GM19395 (cell line): ENCODE data around the gene FGF14.
"Not testable (repeated sequence)": the region's sequence is repeated elsewhere in the genome, so short reads cannot be mapped to it uniquely, and the experiment has no call there.

Source experiments
- ATAC-seq: cut with Tn5 transposase; IDR thresholded peaks from one replicate; pipeline ENCODE4 v1.9.1; 2021; ENCODE audit warnings: mild to moderate bottlenecking, moderate library complexity; ENCODE audit not compliant: unreplicated experiment

The FGF14 gene

DNA sequence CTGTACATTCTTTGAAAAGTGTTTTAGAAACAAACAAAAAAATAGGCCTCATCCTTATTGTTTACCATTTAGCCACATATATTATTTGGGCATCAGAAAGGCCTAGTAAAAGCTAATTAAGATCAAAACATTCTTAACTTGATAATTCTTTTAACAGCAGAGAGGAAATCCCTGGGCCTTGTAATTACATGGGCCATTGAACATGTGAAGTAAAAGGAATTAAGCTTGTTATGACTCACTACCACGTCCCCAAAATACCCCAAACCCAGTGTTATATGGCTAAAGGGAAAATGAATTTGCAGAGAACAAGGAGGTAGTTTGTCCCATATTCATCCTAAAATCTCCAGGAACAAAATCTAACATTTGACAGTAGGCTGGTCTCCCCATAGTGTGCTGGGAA lies 509.6 kb downstream of the FGF14 start:
- no peak for ATAC-seq

DNA sequence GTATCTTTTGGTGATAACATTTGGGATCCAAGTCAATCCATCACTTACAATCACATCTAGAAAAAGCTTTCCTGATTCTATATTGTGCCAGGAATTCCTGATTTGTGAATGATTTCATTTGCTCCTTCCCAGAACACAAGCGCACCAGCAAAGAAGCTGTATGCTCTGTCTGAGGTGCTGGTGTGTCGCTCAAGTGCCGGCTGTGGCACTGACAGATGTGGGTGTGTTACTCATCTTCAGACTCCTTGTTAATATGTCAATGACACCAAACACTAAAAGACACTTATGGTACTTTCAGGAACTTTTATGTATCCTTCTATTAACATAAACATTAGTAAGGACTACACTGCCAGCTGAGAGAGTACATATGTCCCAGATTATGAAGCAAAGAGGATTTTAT lies 520.3 kb downstream of the FGF14 start:
- ATAC-seq: no peak

DNA sequence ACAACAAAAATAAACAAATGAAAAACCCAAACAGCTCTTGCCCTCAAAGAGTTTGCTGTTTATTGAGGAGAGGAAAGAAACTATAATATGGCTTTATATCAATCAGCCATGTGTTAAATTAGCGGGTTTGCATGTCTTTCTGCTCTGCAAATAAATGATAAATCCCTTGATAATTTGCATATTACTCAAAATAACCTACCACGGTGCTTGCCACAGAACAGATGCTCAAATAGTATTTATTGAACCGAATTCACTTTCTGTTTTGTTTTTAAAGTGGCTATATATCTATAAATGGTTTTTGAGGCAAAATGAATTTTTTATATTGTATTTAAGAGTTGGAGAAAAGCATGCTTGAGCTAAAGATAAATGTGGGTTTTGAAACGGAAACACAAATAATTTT lies 521.3 kb downstream of the FGF14 start:
- no peak for ATAC-seq

DNA sequence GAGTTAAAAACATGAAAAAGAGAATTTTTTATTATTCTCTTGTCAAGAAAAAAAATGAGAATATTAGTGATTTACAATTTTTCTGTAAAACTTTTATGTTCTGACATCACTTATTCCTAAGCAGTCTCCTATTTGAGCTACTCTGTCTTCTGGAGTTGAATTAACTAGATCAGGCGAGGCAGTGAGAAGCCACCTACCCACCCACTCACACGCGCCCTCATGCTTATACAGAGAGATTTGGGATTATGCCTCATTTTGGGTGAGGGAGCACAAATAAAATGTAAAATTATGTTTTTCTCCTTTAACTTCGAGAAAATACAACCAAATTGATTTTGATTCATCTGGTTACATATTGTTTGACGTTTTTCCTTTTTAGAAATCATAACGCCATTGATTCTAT lies 524.9 kb downstream of the FGF14 start:
- ATAC-seq: no peak

DNA sequence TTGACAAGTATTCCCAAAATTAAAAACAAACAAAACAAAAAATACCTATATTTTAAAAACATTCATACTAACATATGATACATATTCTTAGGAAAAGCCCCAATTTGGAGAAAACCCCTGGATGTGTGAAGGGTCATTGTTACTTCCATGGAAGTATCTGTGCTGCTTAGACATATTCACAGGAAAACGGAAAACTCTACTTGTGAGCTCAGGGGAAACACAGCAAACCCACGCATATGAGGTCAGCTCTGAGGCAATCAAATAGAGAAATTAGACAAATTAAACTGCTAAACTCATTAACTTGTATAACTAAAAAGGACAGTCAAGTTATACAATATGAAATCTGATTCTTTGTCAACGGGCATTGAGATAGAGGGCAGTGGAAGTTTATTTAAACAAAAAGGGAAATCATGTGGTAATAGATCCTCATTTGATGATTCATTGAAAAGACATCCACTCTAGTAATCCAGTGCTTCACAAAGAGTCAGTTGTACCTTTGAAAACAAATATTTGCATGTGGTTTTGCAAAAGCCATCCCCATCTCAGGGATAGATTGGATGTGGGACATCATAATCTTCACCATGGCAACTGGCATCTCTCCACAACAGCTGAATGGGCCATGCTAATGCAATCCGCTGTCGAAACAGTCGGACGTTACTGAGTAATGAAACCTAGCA lies 526.0 kb downstream of the FGF14 start:
- no peak for ATAC-seq

DNA sequence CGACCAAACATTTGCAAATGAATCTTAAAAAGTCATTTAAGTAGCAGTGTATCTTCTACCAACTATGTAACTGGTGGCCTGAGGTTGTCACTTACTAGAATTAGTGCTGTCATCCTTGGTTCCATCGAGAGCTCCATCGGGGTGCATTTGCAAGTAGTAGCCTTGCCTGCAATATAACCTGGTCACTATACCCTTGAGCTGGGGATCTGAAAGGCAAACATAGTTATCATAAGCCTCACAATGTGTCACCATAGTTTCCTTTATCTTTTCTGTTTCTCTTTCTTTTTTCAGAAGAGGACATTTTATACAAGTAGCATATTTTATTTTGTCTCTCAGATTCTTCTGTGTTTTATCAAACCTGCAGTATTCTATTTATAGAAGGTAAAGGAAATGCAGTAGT lies 526.8 kb downstream of the FGF14 start:
- ATAC-seq: no peak

DNA sequence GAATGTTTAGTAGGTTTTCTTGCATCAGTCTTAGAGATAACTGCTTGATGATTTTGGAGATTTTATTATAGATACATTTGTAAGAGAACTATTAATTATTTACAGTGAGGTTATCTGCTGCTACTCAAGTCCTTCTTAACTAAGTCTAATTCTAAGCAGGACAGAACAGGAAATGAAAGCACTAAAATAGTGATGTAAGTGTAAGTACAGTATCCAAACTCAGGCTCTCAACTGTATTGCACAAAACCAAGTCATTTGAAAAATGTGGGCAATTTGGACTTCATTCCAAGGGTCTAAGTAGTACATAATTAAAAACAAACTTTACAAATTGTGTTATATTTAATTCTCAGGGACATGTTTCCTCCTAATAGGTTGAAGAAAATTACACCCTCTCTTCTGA lies 532.3 kb downstream of the FGF14 start:
- ATAC-seq: peak; percentile 94

DNA sequence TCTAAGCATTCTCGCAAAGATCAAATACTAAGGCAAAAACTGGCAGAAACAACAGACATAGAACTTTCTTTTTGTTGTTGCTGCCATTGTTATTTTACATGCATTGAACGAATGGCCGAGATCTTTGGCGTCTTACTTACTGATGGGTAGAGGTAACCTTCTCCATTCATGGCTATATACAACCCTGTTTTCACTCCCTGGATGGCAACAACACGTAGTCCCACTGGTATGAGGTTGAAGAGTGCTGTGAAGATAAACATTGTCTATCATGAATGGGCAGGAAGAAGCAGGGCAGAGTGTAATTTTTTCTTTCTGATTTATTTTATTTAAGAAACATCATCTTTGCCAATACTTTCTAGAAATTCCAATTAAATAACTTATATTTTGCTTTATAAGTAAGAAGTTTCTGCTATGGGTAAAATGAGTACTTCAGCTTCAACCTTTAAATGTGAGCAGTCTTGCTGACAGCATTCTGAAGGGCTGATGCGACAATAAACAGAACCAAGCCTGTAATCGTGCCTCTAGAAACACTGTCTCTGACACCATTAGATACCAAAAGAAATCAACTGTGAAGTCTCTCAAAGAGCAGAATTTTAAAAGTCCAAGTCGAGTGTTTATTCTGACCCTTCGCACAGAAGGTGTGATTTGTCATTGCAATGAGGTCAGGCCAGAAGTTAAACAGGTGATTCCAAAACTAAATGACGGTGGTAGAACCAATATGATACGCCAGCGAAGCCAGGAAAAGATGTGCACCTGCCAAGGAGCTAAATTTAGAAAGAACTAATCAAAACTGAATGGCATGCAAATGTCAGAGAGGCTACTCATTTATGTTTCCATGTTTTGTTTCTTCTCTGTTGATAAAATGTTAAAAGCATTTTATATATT lies 533.0 kb downstream of the FGF14 start:
- peak; percentile 33 for ATAC-seq

DNA sequence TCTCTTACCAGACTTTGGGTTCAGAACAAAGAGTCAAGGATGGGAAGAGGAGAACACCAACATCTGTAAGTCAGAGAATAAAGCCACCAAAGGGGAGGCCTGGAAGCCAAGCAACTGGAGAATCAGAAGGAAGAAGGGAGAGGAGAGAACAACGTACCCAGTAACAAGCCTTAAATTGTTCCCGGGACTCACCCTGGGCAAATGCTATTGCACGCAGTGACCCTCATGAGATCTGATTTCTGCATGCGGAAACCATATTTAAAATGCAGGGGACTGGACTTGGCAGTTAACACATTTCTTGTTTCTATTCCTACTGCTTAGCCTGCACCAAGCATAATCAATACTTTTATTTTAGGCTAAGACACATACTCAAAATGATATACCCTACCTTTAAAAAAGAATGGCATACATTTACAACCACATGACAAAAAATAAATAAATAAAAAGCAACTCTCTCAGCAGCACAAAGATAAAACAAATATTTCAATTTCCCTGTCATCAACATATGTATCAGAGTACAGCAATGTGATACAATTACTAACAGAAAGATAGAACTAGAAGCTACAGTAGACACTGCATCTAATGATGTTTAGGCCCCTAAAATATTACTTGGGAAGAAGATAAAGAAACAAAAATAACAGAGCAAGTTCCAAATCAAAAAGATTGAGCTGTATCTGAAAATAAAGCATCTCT lies 534.8 kb downstream of the FGF14 start:
- no peak for ATAC-seq

DNA sequence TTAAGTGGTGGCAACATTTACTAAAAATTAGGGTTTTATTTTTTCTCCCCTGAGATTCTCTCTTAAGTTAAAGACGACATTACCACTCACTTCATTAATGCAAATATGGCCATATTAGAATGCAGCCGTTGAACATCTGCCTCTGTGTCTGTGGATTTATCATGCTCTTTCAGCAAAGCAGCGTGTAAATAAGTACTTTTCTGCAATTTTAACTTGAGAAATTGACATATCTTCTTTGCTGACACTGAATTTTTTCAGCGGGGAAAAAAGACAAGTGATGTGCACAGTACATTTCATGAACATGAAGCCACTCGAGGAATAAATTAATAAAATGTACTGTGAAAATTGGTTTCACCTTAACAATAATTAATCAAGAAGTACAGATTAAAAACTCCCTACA lies 543.0 kb downstream of the FGF14 start:
- no peak for ATAC-seq

DNA sequence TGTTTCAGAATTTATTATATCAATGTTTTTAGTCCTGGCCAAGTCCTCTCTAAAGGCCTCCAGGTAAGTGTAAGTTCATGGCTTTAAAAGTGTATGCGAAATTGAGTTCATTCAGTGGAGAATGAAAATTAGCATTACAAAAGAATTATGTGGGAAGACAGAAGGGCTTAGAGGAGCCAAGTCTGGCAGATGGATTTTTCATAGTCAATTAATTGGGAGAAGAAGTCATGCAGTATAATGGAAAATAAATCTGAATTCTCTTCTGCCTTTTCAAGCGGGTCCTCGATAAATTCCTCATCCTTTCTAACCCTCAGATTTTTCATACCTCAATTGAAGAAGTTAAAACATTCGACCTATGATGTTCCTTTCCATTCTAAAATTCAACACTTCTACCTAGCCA lies 555.1 kb downstream of the FGF14 start:
- ATAC-seq: no peak

DNA sequence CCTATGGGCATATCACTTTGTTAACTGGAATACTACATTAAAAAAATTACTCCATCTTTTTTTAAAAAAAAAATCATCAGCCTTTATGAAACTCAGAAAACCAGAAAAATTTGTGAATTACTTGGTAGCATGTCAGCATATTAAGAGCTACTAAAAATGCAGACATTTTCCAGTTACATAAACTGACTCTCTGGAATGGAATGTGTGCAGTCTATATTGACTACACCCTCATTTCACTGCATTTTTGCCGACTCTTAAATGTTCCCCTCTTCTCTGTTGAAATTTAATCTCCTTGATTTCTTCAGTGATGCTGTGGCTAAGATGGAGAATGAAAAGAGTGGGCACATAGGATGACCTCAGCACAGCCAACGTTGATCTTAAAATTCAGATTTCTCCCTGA lies 555.6 kb downstream of the FGF14 start:
- no peak for ATAC-seq

DNA sequence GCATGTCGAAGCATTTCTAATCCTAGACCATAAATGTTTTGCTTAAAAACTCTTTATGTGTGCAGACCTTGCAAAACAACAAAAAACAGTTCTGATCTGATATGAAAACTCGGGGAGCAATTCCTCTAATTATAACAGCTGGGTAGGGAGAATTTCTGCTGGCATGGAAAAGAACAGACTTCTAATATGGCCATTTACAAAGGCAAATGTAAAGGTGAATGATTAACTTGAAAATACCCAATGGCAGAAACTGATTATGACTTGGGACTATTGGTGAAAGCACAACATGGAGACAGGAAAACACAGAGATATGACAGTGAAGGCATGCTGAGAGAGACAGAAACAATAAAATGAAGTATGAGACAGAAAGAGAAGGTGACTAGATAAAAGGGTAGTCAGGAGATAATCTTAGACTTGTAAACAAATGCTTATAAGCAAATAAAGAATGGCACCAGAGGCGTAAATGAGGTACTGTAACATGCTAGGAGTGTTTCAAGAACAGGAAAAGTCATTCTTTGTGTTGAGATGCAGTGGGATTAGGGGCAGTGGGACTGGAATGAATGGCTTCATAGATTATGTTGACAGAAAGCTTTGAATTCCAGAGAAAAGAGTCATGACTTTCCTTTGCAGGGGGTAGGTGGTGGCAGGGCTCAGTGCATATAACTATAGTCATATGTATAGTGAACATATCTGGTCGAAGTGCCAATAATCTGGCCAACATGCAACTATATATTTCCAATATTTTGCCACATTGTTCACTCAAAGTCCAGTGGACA lies 556.4 kb downstream of the FGF14 start:
- ATAC-seq: no peak

DNA sequence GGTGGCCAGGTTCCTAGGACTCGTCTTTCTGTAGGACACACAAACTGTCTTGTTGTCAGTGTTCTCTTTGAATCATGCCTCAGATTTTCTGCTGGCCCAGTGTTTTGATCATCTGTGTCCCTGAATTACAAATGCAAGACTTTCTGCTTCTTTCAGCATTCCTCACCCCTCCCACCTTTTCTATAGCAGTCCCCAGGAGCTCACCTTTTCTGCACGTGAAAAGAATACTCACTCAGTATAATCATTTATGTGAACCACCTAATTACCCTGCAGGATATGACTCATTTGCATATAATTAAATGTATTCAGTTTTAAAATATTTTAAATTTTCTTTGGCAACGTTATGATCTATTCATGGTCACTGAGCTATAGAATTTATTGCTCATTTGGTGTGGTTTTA lies 560.1 kb downstream of the FGF14 start:
- no peak for ATAC-seq

DNA sequence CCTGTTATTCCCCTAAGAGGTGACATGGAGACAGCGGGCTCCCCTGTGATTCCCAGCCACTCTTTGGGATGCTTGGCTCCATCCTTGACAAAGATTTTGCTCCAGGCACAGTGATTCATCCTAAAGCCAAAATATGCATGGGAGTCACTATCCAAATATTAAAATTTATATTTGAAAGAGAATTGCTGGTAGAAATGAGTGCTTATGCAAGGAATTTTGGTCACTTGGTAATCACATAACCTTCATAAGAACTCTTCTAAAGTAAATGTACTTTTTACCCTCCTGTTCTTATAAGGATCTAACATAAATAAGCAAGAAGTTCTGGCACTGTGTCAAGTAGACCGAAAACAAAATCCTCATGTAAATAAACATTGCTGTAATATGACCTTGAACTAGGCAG lies 563.5 kb downstream of the FGF14 start:
- no peak for ATAC-seq

DNA sequence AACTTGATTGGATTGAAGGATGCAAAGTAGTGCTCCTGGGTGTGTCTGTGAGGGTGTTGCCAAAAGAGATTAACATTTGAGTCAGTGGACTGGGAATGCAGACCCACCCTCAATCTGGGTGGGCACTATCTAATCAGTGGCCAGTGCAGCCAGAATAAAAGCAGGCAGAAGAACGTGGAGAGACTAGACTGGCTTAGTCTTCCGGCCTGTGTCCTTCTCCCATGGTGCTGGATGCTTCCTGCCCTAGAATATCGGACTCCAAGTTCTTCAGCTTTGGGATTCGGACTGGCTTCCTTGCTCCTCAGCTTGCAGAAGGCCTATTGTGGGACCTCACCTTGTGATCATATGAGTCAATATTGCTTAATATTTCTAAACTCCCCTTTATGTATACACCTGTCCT lies 564.1 kb downstream of the FGF14 start:
- ATAC-seq: not testable (repeated sequence)

DNA sequence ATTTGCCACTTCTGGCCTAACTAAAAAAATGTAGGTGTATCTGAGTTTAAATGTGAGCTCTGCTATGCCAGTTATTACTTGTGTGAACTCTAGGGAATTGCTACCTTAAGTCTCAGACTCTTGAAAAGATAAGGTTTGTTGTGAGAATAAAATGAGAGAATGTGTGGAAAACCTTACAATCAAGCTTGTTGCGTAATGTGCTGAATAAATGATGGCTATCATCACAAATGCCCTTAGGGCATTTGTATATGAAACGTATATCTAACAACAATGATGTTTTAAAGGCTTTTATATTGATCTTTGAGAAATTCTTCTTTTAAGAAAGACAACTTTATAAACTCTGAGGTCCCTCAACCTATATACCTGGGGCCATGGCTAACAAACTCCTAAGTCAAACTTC lies 564.6 kb downstream of the FGF14 start:
- no peak for ATAC-seq

DNA sequence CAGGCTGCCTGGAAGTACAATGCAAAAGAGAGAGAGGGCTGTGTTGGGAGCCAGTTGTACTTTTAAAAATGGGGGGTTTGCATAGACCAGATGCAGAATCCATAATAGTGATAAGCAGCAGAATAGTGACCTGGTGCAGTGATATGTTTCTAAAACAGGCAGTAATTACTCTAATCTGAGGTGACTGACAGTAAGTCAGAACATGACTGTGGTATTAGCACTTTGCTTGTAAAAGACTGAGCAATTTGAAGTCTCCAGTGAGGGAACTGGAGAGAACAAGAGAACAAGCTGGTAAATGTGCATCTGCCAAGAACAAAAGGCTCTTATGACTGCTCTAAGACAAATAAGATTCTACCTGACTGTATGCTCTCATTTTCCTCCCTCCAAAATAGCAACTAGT lies 565.9 kb downstream of the FGF14 start:
- ATAC-seq: no peak

DNA sequence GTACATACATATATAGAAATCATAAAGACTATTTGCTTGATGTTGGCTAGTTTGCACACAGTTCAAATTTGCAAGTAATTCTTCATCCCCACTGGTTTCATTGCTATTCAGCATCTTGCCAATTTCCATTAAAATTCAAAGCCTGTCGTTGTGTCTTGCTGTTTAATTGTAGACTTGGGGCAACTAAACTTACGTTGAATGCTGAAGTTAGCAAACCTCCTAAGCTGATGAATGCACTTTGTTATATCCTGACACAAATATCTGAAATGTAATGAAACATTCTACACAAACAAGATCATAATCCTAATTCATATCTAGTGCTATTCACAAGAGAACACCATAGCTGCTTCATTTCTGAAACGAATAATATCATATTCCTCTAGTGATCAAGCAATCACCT lies 568.2 kb downstream of the FGF14 start:
- no peak for ATAC-seq

DNA sequence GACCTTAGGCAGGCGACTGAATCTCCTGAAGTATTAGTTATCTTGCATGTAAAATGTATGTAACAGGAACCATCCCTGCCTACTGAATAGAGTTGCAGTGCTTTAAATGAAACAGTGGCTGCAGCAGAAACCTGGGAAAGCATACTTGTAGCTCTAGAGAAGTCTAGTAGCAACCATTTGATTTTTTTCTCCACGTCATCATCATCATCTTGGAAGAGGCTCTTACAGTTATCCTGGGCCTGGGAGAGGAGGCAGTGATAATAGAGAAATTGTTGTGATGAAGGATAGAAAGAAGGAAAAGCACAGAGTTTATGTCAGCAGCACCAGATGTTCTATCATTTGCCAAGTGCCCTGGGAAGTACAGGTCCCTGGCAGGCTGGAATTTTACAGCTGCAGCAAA lies 571.8 kb downstream of the FGF14 start:
- no peak for ATAC-seq

DNA sequence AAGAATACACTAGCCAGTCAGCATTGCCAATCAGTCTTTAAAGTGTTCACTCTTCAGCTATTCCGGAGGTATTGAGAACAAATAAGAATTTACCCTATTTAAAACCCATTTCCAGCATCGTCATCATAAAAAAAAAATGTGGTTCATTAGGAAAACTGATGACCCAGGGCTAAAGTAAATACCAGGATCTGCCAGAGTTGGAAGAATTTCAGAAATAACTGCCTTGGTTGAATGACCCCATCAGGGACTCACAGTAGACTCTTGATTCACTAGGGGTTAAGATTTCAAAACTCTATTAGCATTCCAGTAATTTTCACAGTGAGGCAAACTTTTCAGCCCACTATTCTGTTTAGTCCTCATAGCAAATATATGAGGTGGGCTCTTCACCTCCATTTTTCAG lies 572.4 kb downstream of the FGF14 start:
- no peak for ATAC-seq
